Limb (tissue), 2 donors: ENCODE data around the gene KLHDC7B.

Experiments used
- DNase-seq, 2 donors: peaks; one replicate each; pipeline ENCODE4 v3.0.0-alpha.2; 2016; ENCODE audit errors: extremely low spot score in 2 of 2

Gene KLHDC7B

GRCh38 chr22:50547263-50547985, 1.7 kb downstream of the KLHDC7B start:
- DNase-seq = no peak

- no peak for DNase-seq
Measured at GRCh38 chr22:50548040-50548920, 2.6 kb downstream of the KLHDC7B start.

DNA sequence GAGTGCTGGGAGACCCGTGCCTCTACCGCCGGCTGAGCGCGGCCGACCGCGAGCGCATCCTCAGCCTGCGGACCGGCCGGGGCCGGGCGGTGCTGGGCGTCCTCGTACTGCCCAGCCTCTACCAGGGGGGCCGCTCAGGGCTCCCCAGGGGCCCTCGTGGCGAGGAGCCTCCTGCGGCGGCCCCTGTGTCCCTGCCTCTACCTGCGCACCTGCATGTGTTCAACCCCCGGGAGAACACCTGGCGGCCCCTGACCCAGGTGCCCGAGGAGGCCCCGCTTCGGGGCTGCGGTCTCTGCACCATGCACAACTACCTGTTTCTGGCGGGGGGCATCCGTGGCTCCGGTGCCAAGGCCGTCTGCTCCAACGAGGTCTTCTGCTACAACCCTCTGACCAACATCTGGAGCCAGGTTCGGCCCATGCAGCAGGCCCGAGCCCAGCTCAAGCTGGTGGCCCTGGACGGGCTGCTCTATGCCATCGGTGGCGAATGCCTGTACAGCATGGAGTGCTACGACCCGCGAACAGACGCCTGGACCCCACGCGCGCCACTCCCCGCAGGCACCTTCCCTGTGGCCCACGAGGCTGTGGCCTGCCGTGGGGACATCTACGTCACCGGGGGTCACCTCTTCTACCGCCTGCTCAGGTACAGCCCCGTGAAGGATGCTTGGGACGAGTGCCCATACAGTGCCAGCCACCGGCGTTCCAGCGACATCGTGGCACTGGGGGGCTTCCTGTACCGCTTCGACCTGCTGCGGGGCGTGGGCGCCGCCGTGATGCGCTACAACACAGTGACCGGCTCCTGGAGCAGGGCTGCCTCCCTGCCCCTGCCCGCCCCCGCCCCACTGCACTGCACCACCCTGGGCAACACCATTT, 3.5 kb downstream of the KLHDC7B start:
- no peak for DNase-seq

DNA sequence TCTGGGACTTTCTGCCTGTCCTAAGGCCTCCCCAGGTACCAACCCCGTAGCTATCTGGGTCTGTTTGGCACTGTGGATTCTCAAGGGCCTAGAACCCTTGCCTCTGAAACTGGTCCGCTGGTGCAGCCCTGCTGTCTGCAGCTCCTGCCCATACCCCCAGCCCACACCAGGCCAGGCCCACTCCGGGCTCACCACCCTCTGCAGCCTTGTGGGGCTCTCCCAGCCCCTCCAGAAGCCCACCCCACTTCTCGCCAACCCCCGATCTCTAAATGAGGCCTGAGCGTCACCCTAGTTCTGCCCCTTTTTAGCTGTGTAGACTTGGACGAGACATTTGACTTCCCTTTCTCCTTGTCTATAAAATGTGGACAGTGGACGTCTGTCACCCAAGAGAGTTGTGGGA, 4.7 kb downstream of the KLHDC7B start:
- DNase-seq = no peak

- no peak for DNase-seq
Measured at GRCh38 chr22:50551160-50551752, 5.6 kb downstream of the KLHDC7B start.

GRCh38 chr22:50553310-50553709, 7.6 kb downstream of the KLHDC7B start:
- no peak for DNase-seq

GRCh38 chr22:50556703-50557102, 11.0 kb downstream of the KLHDC7B start:
- DNase-seq = no peak

DNA sequence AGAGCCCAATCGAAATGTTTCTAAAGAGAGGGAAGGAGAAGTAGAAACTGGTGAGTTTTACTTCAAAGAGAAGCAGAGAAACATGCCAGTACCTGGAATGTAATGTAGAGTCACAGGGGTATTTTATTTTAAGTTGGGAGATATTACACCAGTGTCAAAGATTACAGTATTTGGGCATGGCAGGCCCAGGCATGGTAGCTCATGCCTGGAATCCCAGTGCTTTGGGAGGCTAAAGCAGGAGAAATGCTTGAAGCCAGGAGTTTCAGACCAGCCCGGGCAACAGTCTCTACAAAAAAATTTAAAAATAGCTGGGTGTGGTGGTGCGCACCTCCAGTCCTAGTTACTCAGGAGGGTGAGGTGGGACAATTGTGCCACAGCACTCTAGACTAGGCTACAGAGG, 14.3 kb downstream of the KLHDC7B start:
- DNase-seq = no peak

- DNase-seq = no peak
Measured at GRCh38 chr22:50561401-50562358, 16.0 kb downstream of the KLHDC7B start.

DNA sequence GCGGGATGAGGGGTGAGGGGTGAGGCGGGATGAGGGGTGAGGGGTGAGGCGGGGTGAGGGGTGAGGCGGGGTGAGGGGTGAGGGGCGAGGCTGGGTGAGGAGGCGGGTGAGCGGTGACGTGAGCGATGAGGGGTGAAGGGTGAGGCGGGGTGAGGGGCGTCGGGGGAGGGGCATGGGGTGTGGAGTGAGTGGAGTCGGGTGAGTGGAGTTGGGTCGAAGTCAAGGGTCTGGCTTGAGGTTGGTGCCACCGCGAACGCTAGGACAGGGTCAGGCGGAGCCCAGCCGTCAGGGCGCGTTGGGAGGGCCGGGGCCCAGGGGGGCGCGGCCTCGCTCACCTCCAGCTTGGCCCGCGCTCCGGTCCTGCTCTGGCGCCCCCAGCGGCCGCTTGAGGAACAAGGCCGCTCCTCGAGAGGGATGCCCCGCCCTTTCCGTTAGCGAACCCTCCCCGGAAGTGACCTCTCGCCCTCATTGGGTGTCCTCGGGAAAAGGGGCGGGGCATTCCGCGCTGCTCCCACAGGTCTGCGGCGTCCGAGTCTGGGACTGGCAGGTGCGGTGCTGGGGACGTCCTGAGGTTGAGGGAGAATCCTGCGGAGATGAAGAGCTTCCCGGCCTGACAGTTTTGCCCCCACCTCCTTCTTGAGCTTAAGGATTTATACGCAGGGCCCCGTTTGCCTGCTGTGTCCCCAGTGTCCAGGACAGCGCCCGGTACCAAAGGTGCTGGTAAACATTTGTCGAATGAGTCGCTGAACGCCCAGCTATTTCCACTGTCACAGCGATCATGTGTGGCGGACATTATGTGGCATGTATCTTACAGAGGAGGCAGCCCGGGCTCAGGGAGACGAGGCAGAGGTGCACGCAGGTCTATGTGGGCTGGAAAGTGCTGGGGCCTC, 17.1 kb downstream of the KLHDC7B start, which contains the start of gene SYCE3:
TSS of gene SYCE3 (minus strand) at position 397 of the 890 bp plus-strand sequence. CDS start 6,514 bp downstream, outside the sequence.
- DNase-seq = peak; percentile 92 to 96

GRCh38 chr22:50563413-50564160, 17.9 kb downstream of the KLHDC7B start:
- no peak for DNase-seq

- DNase-seq = no peak
Measured at GRCh38 chr22:50564289-50564688, 18.6 kb downstream of the KLHDC7B start.

DNA sequence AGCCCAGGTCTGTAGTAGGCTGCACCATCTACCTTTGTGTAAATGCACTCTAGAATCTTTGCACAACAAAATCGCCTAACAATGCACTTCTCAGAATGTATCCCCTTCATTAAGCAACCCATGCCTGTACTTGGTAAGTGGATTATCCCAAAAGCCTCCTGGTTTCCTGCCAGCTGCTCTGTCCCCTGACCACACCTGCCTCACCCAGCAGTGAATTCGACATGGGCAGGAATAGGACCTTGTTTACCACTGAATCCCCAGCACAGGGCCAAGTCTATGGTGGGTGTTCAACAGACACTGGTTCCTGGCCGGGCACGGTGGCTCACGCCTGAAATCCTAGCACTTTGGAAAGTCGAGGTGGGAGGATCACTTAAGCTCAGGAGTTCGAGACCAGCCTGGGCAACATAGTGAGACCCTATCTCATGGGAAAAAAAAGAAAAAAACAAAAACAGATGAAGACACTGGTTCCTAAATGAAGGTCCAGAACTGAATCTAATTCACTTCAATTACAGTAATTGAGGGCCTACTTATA, 22.1 kb downstream of the KLHDC7B start:
- no peak for DNase-seq

- DNase-seq = no peak
Measured at GRCh38 chr22:50568626-50569025, 22.9 kb downstream of the KLHDC7B start.

- no peak for DNase-seq
Measured at GRCh38 chr22:50569041-50569459, 23.4 kb downstream of the KLHDC7B start.

GRCh38 chr22:50569896-50570535, 24.3 kb downstream of the KLHDC7B start:
- DNase-seq = no peak

DNA sequence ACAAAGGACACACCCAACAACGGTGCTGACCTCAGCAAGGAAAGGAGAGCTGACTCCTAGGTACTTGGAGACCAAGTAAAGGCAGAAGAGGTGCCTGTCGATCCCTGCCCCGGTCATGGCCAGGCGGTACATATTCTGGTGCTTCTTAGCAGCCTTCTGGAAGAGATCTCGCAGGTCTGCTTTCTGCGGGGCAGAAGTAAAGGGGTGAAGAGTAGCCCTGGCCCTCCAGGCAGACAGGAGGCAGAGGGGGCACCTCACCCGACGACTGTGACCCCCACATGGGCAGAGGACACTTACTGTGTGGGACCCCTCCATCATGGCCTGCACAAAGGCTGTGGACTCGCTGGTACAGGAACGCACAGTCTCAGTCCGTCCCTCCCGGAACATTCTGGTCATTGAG, 25.2 kb downstream of the KLHDC7B start:
- no peak for DNase-seq
